Measurements from ENCODE around the gene FRMPD1.

DNA sequence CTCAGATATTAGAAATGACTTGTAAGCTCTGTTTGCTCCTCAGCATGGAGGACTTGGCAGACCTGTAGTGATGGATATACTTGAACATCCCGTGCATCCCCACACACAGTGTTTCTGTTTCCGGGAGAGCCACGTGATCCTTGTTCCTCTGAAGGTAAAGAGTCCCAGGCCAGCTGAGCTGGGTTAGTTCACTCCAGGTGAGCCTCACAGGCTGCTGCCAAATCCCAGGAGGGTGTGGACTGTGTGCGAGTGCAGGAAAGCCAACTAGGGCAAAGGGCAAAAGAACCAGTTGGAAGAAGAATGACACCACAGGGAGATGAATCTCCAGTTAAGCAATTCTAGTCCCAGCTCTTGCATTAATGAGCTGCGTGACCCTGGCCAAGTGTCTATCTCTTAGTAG lies 47.9 kb upstream of the FRMPD1 start:
- TF ChIP-seq, protein P1, sequence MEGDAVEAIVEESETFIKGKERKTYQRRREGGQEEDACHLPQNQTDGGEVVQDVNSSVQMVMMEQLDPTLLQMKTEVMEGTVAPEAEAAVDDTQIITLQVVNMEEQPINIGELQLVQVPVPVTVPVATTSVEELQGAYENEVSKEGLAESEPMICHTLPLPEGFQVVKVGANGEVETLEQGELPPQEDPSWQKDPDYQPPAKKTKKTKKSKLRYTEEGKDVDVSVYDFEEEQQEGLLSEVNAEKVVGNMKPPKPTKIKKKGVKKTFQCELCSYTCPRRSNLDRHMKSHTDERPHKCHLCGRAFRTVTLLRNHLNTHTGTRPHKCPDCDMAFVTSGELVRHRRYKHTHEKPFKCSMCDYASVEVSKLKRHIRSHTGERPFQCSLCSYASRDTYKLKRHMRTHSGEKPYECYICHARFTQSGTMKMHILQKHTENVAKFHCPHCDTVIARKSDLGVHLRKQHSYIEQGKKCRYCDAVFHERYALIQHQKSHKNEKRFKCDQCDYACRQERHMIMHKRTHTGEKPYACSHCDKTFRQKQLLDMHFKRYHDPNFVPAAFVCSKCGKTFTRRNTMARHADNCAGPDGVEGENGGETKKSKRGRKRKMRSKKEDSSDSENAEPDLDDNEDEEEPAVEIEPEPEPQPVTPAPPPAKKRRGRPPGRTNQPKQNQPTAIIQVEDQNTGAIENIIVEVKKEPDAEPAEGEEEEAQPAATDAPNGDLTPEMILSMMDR (IDR thresholded peaks at IDR 0.05), result no peak
- no peak for TF ChIP-seq POLR2A (IDR thresholded peaks at IDR 0.05)

Data from right lobe of liver (tissue), 4 donors.